ENCODE measurements around the gene TMEM106B. TPM values are rescaled to one million over a fixed set of nuclear protein-coding genes. Genes with fewer than 3 reads are reported as not detected.

Gene TMEM106B
- total RNA-seq (23.0 and 23.1 TPM in 2 replicates), polyA plus RNA-seq (9.3 and 13.7 TPM in 2 replicates), polyA minus RNA-seq (17.4 and 20.3 TPM in 2 replicates), Bru-seq, nascent RNA (percentile 78 among the genes with signal in this experiment), BruChase-seq, experiment 1, labeled RNA remaining after a 6-hour chase (percentile 89 among the genes with signal in this experiment), BruChase-seq, experiment 2, labeled RNA remaining after a 2-hour chase (percentile 85 among the genes with signal in this experiment)
- polyA plus RNA-seq (2011; cell fraction: cytosol; rRNA removed) = 14.2 and 15.3 TPM in 2 replicates
- polyA plus RNA-seq (2011; cell fraction: nucleus; rRNA removed) = 10.4 and 12.9 TPM in 2 replicates
- polyA plus RNA-seq (2012) = 17.3 and 22.8 TPM in 2 replicates
- 24.7 TPM for polyA minus RNA-seq (2011; cell fraction: cytosol; rRNA and poly(A)+ RNA removed)
- 11.9 and 15.1 TPM in 2 replicates for polyA minus RNA-seq (2011; cell fraction: nucleus; rRNA and poly(A)+ RNA removed)
- long read RNA-seq, full-length matches to known transcripts = 39 of 50 reads
- long read RNA-seq, partial matches to known transcripts = 2 of 50 reads
- long read RNA-seq, other reads (novel, unspliced or antisense) = 9 of 50 reads

DNA sequence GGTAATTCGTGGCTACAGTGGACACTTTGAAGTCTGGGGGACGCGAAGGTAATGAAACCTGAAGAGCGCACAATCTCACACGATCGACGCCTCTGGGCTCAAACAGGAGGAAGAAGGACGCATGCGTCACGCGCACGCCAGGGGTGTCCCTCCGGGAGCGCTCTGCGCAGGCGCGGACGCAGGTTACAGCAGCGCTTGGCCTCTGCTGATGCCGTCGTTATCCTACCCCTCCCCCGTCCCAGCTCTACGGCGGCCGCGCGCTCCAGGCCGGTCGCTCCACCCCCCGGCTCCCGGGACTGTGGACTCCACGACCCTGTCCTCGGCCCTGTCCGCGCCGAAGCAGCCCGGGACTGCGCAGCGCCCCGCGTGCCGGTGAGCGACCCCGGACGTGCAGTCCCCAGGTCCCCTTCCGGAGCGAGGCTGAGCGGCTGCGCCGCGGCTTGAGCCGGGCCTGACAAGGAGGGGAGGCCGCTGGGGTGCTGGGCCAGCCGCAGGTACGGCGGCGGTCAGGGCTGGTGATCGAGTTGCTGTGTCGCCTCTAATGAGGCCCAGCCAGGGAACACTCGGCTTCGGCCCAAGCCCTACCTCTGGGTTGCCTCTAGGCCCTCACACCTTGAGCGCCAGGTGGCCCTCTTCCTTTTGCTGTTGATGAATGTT is at the start of gene TMEM106B:
Gene TMEM106B, plus strand, starts transcription at position 241 of the 657 bp plus-strand sequence. CDS start 3,517 bp downstream, outside the sequence.
- Histone ChIP-seq H3K9ac (replicated peaks; ENCODE audit: extremely low read depth, insufficient read depth, low read length) (peak within 1 kb of the TSS; percentile 88), H3K4me1 (ENCODE audit: control insufficient read depth, extremely low read depth, insufficient read depth, low read length) (peaks cover 10% of the 10 kb centered on the region), H3K27ac (ENCODE audit: insufficient read depth, low read depth, low read length) (peak within 1 kb of the TSS; percentile 53), H3K9me1 (replicated peaks; ENCODE audit: control insufficient read depth, extremely low read depth, insufficient read depth, low read length) (no peaks in the 10 kb centered on the region), H3K79me2 (ENCODE audit: control insufficient read depth, insufficient read depth, low read length) (peaks cover 9% of the 10 kb centered on the region), H3K4me3 (replicated peaks in 1 of 3; ENCODE audit: insufficient read depth in 1 of 3, low read depth in 1 of 3, low read length in 3 of 3) (peak within 1 kb of the TSS; percentile 63 to 87 (median 85)), H3K36me3 (ENCODE audit: control insufficient read depth in 2 of 2, extremely low read depth in 1 of 2, insufficient read depth in 2 of 2, low read length in 2 of 2) (no peaks in the 10 kb centered on the region), H3K4me2 (ENCODE audit: insufficient read depth, low read length) (peak within 1 kb of the TSS; percentile 88), H4K20me1 (replicated peaks; ENCODE audit: control insufficient read depth, extremely low read depth, insufficient read depth, low read length) (no peaks in the 10 kb centered on the region), H2AFZ (ENCODE audit: low read depth, low read length) (peak within 1 kb of the TSS; percentile 85), H3K27me3 (ENCODE audit: control insufficient read depth in 2 of 2, insufficient read depth in 2 of 2, low read length in 2 of 2) (peaks cover 0 to 17% of the 10 kb centered on the region in 2 experiments), H3K9me3 (replicated peaks; ENCODE audit: control insufficient read depth, insufficient read depth, low read length) (no peaks in the 10 kb centered on the region)
- POLR2A ChIA-PET = interaction anchor here (0.6 kb wide), 1 partner anchor 9 kb away, joined by 6 read pairs; no protein-coding TSS in a partner anchor
- CTCF ChIA-PET = interaction anchor here (1.1 to 2.5 kb wide), 4 partner anchors 33 to 782 kb away, joined by 3 to 10 read pairs (median 6); no protein-coding TSS in a partner anchor
- TF ChIP-seq POLR2A (IDR thresholded peaks at IDR 0.05; ENCODE audit: low read depth, low read length) = peak; percentile 88
- TF ChIP-seq, protein P1, sequence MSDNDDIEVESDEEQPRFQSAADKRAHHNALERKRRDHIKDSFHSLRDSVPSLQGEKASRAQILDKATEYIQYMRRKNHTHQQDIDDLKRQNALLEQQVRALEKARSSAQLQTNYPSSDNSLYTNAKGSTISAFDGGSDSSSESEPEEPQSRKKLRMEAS (IDR thresholded peaks at IDR 0.05; ENCODE audit: insufficient read depth, insufficient read length) = peak; percentile 57
- TF ChIP-seq POLR2AphosphoS5 (IDR thresholded peaks at IDR 0.05; ENCODE audit: insufficient read depth, low read depth, low read length) = peak; percentile 60
- TF ChIP-seq MYC (IDR thresholded peaks at IDR 0.05; ENCODE audit: low read depth, low read length) = no peak
- TF ChIP-seq, protein P2, sequence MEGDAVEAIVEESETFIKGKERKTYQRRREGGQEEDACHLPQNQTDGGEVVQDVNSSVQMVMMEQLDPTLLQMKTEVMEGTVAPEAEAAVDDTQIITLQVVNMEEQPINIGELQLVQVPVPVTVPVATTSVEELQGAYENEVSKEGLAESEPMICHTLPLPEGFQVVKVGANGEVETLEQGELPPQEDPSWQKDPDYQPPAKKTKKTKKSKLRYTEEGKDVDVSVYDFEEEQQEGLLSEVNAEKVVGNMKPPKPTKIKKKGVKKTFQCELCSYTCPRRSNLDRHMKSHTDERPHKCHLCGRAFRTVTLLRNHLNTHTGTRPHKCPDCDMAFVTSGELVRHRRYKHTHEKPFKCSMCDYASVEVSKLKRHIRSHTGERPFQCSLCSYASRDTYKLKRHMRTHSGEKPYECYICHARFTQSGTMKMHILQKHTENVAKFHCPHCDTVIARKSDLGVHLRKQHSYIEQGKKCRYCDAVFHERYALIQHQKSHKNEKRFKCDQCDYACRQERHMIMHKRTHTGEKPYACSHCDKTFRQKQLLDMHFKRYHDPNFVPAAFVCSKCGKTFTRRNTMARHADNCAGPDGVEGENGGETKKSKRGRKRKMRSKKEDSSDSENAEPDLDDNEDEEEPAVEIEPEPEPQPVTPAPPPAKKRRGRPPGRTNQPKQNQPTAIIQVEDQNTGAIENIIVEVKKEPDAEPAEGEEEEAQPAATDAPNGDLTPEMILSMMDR (IDR thresholded peaks at IDR 0.05; ENCODE audit: extremely low read depth in 1 of 2, insufficient read depth in 1 of 2, low read depth in 1 of 2, low read length in 2 of 2) = no peak
- peak; percentile 73 for FAIRE-seq
- intact Hi-C loops (cut with micrococcal nuclease) (loop anchor here (1.0 to 5.0 kb wide), 5 partner anchors 16 to 784 kb away; no protein-coding TSS in a partner anchor), dilution Hi-C loops (cut with MboI; ENCODE audit: extremely low pct_ligation_motif_present, low sequenced_read_pairs) (no loop called here)
- DNase-seq (ENCODE audit: low read depth, low spot score) = peak; percentile 97
- no TSS peak for BruUV-seq (replicated peaks)

Measured in endothelial cell of umbilical vein (primary cell).